HG02763 (cell line): ENCODE measurements around the gene THOC5.

Experiments
- ATAC-seq: cut with Tn5 transposase; IDR thresholded peaks from one replicate; pipeline ENCODE4 v1.9.1; 2021; ENCODE audit warnings: mild to moderate bottlenecking, moderate library complexity; ENCODE audit not compliant: unreplicated experiment

THOC5 gene

GRCh38 chr22:29478326-29479276, 75.0 kb downstream of the THOC5 start:
- ATAC-seq, result no peak

GRCh38 chr22:29477723-29478318, 75.7 kb downstream of the THOC5 start:
- ATAC-seq, result no peak

- ATAC-seq, result no peak
These were observed 77.4 kb downstream of the THOC5 start for GRCh38 chr22:29476116-29476515.

GRCh38 chr22:29475550-29475949, 78.0 kb downstream of the THOC5 start:
- ATAC-seq, result peak; percentile 60

GRCh38 chr22:29473001-29473400, 80.6 kb downstream of the THOC5 start:
- no peak for ATAC-seq

- ATAC-seq, result no peak
These were observed 83.2 kb downstream of the THOC5 start for GRCh38 chr22:29470159-29470855.

GRCh38 chr22:29469755-29470154, 83.8 kb downstream of the THOC5 start:
- no peak for ATAC-seq

- no peak for ATAC-seq
These were observed 89.0 kb downstream of the THOC5 start for GRCh38 chr22:29464581-29464980.

- ATAC-seq, result no peak
These were observed 89.9 kb downstream of the THOC5 start for GRCh38 chr22:29463629-29464028.

- ATAC-seq, result no peak
These were observed 92.3 kb downstream of the THOC5 start for GRCh38 chr22:29461263-29461662.

GRCh38 chr22:29459773-29460172, 93.8 kb downstream of the THOC5 start:
- no peak for ATAC-seq

- no peak for ATAC-seq
These were observed 95.0 kb downstream of the THOC5 start for GRCh38 chr22:29458551-29458950.

- ATAC-seq, result no peak
These were observed 95.8 kb downstream of the THOC5 start for GRCh38 chr22:29457730-29458129.

- no peak for ATAC-seq
These were observed 97.3 kb downstream of the THOC5 start for GRCh38 chr22:29456211-29456671.
